SK-N-SH (cell line): ENCODE measurements around the gene MYO1B. TPM values are rescaled to one million over a fixed set of nuclear protein-coding genes. Genes with fewer than 3 reads are reported as not detected.

Experiments used
- CTCF ChIA-PET: fragments of 300-600, 350-600 bp; formaldehyde crosslinking; extraction: SDS; loops from one replicate; lab custom pipeline; 2021; lab: Yijun Ruan, JAX
- POLR2A ChIA-PET: fragments of 350-600 bp; sonication (Branson Sonifier 250); formaldehyde crosslinking; extraction: SDS; loops from one replicate; lab custom pipeline; 2020; ENCODE audit warnings: antibody characterized with exemption, inconsistent platforms; lab: Yijun Ruan, JAX
- DNase-seq: peaks from one replicate; pipeline ENCODE4 v3.0.0; 2012
- H2AFZ ChIP-seq: fragments of 200-600 bp; sonication (generic); 2 replicates; pipeline ENCODE4 v1.8.1; 2016; ENCODE audit warnings: antibody characterized with exemption, mild to moderate bottlenecking, low read depth
- H3F3A ChIP-seq: fragments of 200-600 bp; sonication (generic); replicated peaks from 2 replicates; pipeline ENCODE3; 2016; ENCODE audit warnings: antibody characterized with exemption, mild to moderate bottlenecking; ENCODE audit not compliant: insufficient read depth
- H3K27ac ChIP-seq, 2 experiments: fragments of 200-500 bp in 1 of 2; fragments of 200-600 bp in 1 of 2; sonication (Bioruptor generic) in 1 of 2; sonication (generic), shearing (Covaris generic) in 1 of 2; 2 replicates each; pipeline versions ENCODE4 v1.5.1 to v1.6.1; 2014 to 2016; ENCODE audit warnings: low read depth in 2 of 2, inconsistent platforms in 1 of 2, low read length in 1 of 2, mild to moderate bottlenecking in 1 of 2, mixed read lengths in 1 of 2
- H3K27me3 ChIP-seq: fragments of 200-600 bp; sonication (generic), shearing (Covaris generic); 2 replicates; pipeline ENCODE4 v1.6.1; 2016; ENCODE audit warnings: mixed run types; ENCODE audit not compliant: insufficient read depth
- H3K36me3 ChIP-seq, 2 experiments: fragments of 200-500 bp in 1 of 2; fragments of 200-600 bp in 1 of 2; sonication (Bioruptor generic) in 1 of 2; sonication (generic) in 1 of 2; replicated peaks in 1 of 2; 2 replicates each; pipeline versions ENCODE3 to v1.5.1; 2014 to 2016; ENCODE audit warnings: low read length in 1 of 2, mild to moderate bottlenecking in 1 of 2; ENCODE audit not compliant: insufficient read depth in 2 of 2, control insufficient read depth in 1 of 2
- H3K4me1 ChIP-seq, 2 experiments: fragments of 200-500 bp in 1 of 2; fragments of 200-600 bp in 1 of 2; sonication (Bioruptor generic) in 1 of 2; sonication (generic), shearing (Covaris generic) in 1 of 2; 2 replicates each; pipeline versions ENCODE4 v1.5.1 to v1.6.1; 2014 to 2016; ENCODE audit warnings: low read depth in 1 of 2, low read length in 1 of 2, mixed run types in 1 of 2; ENCODE audit not compliant: insufficient read depth in 2 of 2, control insufficient read depth in 1 of 2
- H3K4me2 ChIP-seq: fragments of 200-600 bp; sonication (generic), shearing (Covaris generic); 2 replicates; pipeline ENCODE4 v1.6.1; 2017; ENCODE audit warnings: mixed run types
- H3K4me3 ChIP-seq, 2 experiments: fragments of 200-500 bp in 1 of 2; fragments of 200-600 bp in 1 of 2; sonication (Bioruptor generic) in 1 of 2; sonication (generic), shearing (Covaris generic) in 1 of 2; 2 replicates each; pipeline versions ENCODE4 v1.5.1 to v1.8.1; 2014 to 2016; ENCODE audit warnings: low read depth in 2 of 2, inconsistent platforms in 1 of 2, low read length in 1 of 2, mild to moderate bottlenecking in 1 of 2, mixed read lengths in 1 of 2, moderate library complexity in 1 of 2
- H3K79me2 ChIP-seq: fragments of 200-600 bp; sonication (generic); 2 replicates; pipeline ENCODE4 v1.8.1; 2017; ENCODE audit warnings: mild to moderate bottlenecking; ENCODE audit not compliant: insufficient read depth
- H3K9ac ChIP-seq: fragments of 200-600 bp; sonication (generic); 2 replicates; pipeline ENCODE4 v1.6.1; 2017; ENCODE audit warnings: mixed run types
- H3K9me2 ChIP-seq: fragments of 200-600 bp; sonication (generic); 2 replicates; pipeline ENCODE4 v1.6.1; 2017; ENCODE audit warnings: mixed run types
- H3K9me3 ChIP-seq: fragments of 200-600 bp; sonication (generic); 2 replicates; pipeline ENCODE4 v1.6.1; 2017; ENCODE audit warnings: mixed run types, mild to moderate bottlenecking, moderate library complexity
- H4K20me1 ChIP-seq: fragments of 200-600 bp; sonication (generic); 2 replicates; pipeline ENCODE4 v1.6.1; 2017; ENCODE audit warnings: mild to moderate bottlenecking, mixed run types; ENCODE audit not compliant: insufficient read depth
- EZH2phosphoT487 ChIP-seq: fragments of 200-600 bp; sonication (generic); IDR thresholded peaks from 2 replicates; pipeline ENCODE4 v1.6.1; 2017; ENCODE audit warnings: low read depth, mixed run types, mild to moderate bottlenecking, antibody characterized with exemption, moderate library complexity, borderline replicate concordance
- GATA2 ChIP-seq: sonication (generic); formaldehyde crosslinking; IDR thresholded peaks from 2 replicates; pipeline ENCODE4 v1.5.0; 2020; ENCODE audit warnings: mild to moderate bottlenecking, missing genetic modification reagents
- MEF2A ChIP-seq: IDR thresholded peaks from 2 replicates; pipeline ENCODE4 v1.4.0; 2012; ENCODE audit warnings: low read depth, borderline replicate concordance
- RXRA ChIP-seq: IDR thresholded peaks from 2 replicates; pipeline ENCODE4 v1.4.0; 2012; ENCODE audit warnings: low read depth, mild to moderate bottlenecking, borderline replicate concordance
- SIN3A ChIP-seq: IDR thresholded peaks from 2 replicates; pipeline ENCODE4 v1.6.1; 2012; ENCODE audit warnings: low read depth, mild to moderate bottlenecking, low read length, moderate library complexity, borderline replicate concordance
- SMC3 ChIP-seq: IDR thresholded peaks from 2 replicates; pipeline ENCODE4 v1.6.1; 2012; ENCODE audit warnings: low read depth, low read length, improper control_type of control experiment
- TCF12 ChIP-seq: IDR thresholded peaks from 2 replicates; pipeline ENCODE4 v1.4.0; 2012
- TEAD4 ChIP-seq: IDR thresholded peaks from 2 replicates; pipeline ENCODE4 v1.4.0; 2012; ENCODE audit warnings: mild to moderate bottlenecking, borderline replicate concordance; ENCODE audit not compliant: insufficient read depth
- polyA plus RNA-seq, 3 experiments: library from polyadenylated mRNA; depleted of rRNA; stranded (reverse); fragments of >200 nt; gene quantifications; 2 replicates each; pipeline ENCODE4 v1.2.3, GENCODE V29; 2012
- TF ChIP-seq, protein P1 (sequence below): fragments of 200-600 bp; sonication (generic); IDR thresholded peaks from 2 replicates; pipeline ENCODE4 v1.6.1; 2017; ENCODE audit warnings: antibody characterized with exemption, mild to moderate bottlenecking, moderate library complexity
- TF ChIP-seq, protein P2 (sequence below): IDR thresholded peaks from 2 replicates; pipeline ENCODE4; 2012
- TF ChIP-seq, protein P3 (sequence below): IDR thresholded peaks from 2 replicates; pipeline ENCODE4 v1.6.1; 2012; ENCODE audit warnings: mild to moderate bottlenecking, low read depth, low read length, moderate library complexity
- TF ChIP-seq, protein P4 (sequence below): fragments of 150-350 bp; IDR thresholded peaks from 2 replicates; pipeline ENCODE4 v1.6.1; 2017; ENCODE audit warnings: antibody characterized with exemption, low read length, low read depth, borderline replicate concordance

MYO1B gene
- polyA plus RNA-seq, 1 of the 3 experiments (the other 2 are of a cell fraction) = 20.2 TPM

DNA sequence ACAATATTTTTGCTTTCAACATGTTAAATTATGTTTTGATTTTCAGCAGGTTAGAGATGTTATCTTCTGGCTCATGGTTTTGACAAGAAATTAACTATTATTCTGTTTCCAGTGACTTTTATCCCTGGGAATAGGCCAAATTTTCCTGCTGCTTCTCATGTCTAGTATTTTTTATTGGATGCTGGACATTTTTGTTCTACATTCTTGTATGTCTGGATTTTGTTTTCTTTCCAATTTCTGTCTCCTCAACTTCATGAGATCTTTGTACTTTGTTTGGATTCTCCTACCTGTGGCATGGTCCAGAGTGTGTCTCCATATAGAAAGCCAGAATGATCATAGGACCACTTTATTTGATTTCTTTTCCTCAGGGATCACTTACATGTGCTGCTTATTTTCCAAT lies 33.1 kb upstream of the MYO1B start:
- H3K9me3 ChIP-seq = 0 out of 2 replicates have a peak, but pooled peaks cover 8% of the 10 kb centered on the region
- no peak overlapping the region for H3K9ac ChIP-seq
- H2AFZ ChIP-seq = no peak overlapping the region
- no peaks in the 10 kb centered on the region for H3K79me2 ChIP-seq
- H3F3A ChIP-seq = no peaks in the 10 kb centered on the region
- H3K4me3 ChIP-seq = no peak overlapping the region
- ChIA-PET CTCF (no interaction called here), POLR2A (no interaction called here)
- H3K9me2 ChIP-seq = no peaks in the 10 kb centered on the region
- no peak overlapping the region for H3K4me2 ChIP-seq
- no peak for DNase-seq
- TF ChIP-seq, protein P1, sequence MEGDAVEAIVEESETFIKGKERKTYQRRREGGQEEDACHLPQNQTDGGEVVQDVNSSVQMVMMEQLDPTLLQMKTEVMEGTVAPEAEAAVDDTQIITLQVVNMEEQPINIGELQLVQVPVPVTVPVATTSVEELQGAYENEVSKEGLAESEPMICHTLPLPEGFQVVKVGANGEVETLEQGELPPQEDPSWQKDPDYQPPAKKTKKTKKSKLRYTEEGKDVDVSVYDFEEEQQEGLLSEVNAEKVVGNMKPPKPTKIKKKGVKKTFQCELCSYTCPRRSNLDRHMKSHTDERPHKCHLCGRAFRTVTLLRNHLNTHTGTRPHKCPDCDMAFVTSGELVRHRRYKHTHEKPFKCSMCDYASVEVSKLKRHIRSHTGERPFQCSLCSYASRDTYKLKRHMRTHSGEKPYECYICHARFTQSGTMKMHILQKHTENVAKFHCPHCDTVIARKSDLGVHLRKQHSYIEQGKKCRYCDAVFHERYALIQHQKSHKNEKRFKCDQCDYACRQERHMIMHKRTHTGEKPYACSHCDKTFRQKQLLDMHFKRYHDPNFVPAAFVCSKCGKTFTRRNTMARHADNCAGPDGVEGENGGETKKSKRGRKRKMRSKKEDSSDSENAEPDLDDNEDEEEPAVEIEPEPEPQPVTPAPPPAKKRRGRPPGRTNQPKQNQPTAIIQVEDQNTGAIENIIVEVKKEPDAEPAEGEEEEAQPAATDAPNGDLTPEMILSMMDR = no peak
- TF ChIP-seq TCF12 (no peak), MEF2A (no peak), GATA2 (CRISPR knock-in tag) (no peak), SMC3 (no peak), EZH2phosphoT487 (no peak), RXRA (no peak), TEAD4 (no peak), SIN3A (no peak)
- TF ChIP-seq, protein P2, sequence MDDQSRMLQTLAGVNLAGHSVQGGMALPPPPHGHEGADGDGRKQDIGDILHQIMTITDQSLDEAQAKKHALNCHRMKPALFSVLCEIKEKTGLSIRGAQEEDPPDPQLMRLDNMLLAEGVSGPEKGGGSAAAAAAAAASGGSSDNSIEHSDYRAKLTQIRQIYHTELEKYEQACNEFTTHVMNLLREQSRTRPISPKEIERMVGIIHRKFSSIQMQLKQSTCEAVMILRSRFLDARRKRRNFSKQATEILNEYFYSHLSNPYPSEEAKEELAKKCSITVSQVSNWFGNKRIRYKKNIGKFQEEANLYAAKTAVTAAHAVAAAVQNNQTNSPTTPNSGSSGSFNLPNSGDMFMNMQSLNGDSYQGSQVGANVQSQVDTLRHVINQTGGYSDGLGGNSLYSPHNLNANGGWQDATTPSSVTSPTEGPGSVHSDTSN = no peak
- TF ChIP-seq, protein P3, sequence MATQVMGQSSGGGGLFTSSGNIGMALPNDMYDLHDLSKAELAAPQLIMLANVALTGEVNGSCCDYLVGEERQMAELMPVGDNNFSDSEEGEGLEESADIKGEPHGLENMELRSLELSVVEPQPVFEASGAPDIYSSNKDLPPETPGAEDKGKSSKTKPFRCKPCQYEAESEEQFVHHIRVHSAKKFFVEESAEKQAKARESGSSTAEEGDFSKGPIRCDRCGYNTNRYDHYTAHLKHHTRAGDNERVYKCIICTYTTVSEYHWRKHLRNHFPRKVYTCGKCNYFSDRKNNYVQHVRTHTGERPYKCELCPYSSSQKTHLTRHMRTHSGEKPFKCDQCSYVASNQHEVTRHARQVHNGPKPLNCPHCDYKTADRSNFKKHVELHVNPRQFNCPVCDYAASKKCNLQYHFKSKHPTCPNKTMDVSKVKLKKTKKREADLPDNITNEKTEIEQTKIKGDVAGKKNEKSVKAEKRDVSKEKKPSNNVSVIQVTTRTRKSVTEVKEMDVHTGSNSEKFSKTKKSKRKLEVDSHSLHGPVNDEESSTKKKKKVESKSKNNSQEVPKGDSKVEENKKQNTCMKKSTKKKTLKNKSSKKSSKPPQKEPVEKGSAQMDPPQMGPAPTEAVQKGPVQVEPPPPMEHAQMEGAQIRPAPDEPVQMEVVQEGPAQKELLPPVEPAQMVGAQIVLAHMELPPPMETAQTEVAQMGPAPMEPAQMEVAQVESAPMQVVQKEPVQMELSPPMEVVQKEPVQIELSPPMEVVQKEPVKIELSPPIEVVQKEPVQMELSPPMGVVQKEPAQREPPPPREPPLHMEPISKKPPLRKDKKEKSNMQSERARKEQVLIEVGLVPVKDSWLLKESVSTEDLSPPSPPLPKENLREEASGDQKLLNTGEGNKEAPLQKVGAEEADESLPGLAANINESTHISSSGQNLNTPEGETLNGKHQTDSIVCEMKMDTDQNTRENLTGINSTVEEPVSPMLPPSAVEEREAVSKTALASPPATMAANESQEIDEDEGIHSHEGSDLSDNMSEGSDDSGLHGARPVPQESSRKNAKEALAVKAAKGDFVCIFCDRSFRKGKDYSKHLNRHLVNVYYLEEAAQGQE = no peak
- TF ChIP-seq, protein P4, sequence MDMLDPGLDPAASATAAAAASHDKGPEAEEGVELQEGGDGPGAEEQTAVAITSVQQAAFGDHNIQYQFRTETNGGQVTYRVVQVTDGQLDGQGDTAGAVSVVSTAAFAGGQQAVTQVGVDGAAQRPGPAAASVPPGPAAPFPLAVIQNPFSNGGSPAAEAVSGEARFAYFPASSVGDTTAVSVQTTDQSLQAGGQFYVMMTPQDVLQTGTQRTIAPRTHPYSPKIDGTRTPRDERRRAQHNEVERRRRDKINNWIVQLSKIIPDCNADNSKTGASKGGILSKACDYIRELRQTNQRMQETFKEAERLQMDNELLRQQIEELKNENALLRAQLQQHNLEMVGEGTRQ = no peak
- TF ChIP-seq, all 33 proteins: peak for 0
- no peaks in the 10 kb centered on the region for H3K27me3 ChIP-seq
- H4K20me1 ChIP-seq = no peaks in the 10 kb centered on the region
- no peak overlapping the region for H3K27ac ChIP-seq
- H3K36me3 ChIP-seq = no peaks in the 10 kb centered on the region
- no peaks in the 10 kb centered on the region for H3K4me1 ChIP-seq
